Osteocyte (in vitro differentiated cells): ENCODE measurements around the gene IL11. TPM values are rescaled to one million over a fixed set of nuclear protein-coding genes. Genes with fewer than 3 reads are reported as not detected.

Experiments used
- DNase-seq: peaks from one replicate; pipeline ENCODE4 v3.0.0; 2021; ENCODE audit warnings: mixed read lengths; ENCODE audit not compliant: unreplicated experiment; ENCODE audit errors: extremely low spot score
- H3K27ac Mint-ChIP-seq: one replicate; pipeline ENCODE4 v1.8.0; 2021; ENCODE audit warnings: mild to moderate bottlenecking, mixed read lengths; ENCODE audit not compliant: unreplicated experiment
- H3K27me3 Mint-ChIP-seq: one replicate; pipeline ENCODE4 v1.8.0; 2021; ENCODE audit warnings: mixed read lengths; ENCODE audit not compliant: unreplicated experiment
- H3K36me3 Mint-ChIP-seq: one replicate; pipeline ENCODE4 v1.8.0; 2021; ENCODE audit warnings: mixed read lengths; ENCODE audit not compliant: unreplicated experiment
- H3K4me1 Mint-ChIP-seq: one replicate; pipeline ENCODE4 v1.8.0; 2021; ENCODE audit warnings: mixed read lengths; ENCODE audit not compliant: unreplicated experiment
- H3K4me3 Mint-ChIP-seq: one replicate; pipeline ENCODE4 v1.8.0; 2021; ENCODE audit warnings: mild to moderate bottlenecking, moderate library complexity, mixed read lengths; ENCODE audit not compliant: unreplicated experiment
- H3K9me3 Mint-ChIP-seq: one replicate; pipeline ENCODE4 v1.8.0; 2021; ENCODE audit warnings: mixed read lengths; ENCODE audit not compliant: unreplicated experiment
- CTCF ChIP-seq: fragments of 200-600 bp; sonication (generic); IDR thresholded peaks from 2 replicates; pipeline ENCODE4 v1.5.0; 2021; ENCODE audit warnings: antibody characterized with exemption, mild to moderate bottlenecking, moderate library complexity
- total RNA-seq: library from RNA; stranded (reverse); gene quantifications from 2 replicates; pipeline ENCODE4 v1.2.1, GENCODE V29; 2021

The IL11 gene
- total RNA-seq, 1 donor from 2014 or later, result 1.0 TPM

- no peaks in the 10 kb centered on the region for H3K9me3 Mint-ChIP-seq
- no peaks in the 10 kb centered on the region for H3K36me3 Mint-ChIP-seq
- TF ChIP-seq CTCF, result no peak
- H3K4me1 Mint-ChIP-seq, result peaks cover 8% of the 10 kb centered on the region
- no peak for DNase-seq
- H3K27me3 Mint-ChIP-seq, result peaks cover 22% of the 10 kb centered on the region
- H3K27ac Mint-ChIP-seq, result no peak overlapping the region
- no peak overlapping the region for H3K4me3 Mint-ChIP-seq
These were observed 11.8 kb downstream of the IL11 start for GRCh38 chr19:55358493-55358892.

- no peak for TF ChIP-seq CTCF
- Mint-ChIP-seq H3K27me3 (peaks cover 41% of the 10 kb centered on the region), H3K36me3 (no peaks in the 10 kb centered on the region), H3K4me3 (no peak overlapping the region), H3K4me1 (peaks cover 18% of the 10 kb centered on the region), H3K9me3 (no peaks in the 10 kb centered on the region), H3K27ac (no peak overlapping the region)
- DNase-seq, result no peak
These were observed 14.9 kb downstream of the IL11 start for GRCh38 chr19:55355213-55355821.

GRCh38 chr19:55354698-55355212, 15.5 kb downstream of the IL11 start, which contains the start of gene COX6B2:
Gene COX6B2 (minus strand): TSS chr19:55354719. CDS start chr19:55354521, 198 bp downstream.
- H3K4me3 Mint-ChIP-seq, result peak within 1 kb of the TSS; percentile 71
- no peak for DNase-seq
- H3K9me3 Mint-ChIP-seq, result no peaks in the 10 kb centered on the region
- peaks cover 18% of the 10 kb centered on the region for H3K4me1 Mint-ChIP-seq
- H3K36me3 Mint-ChIP-seq, result no peaks in the 10 kb centered on the region
- H3K27ac Mint-ChIP-seq, result no peak within 1 kb of the TSS
- no peak for TF ChIP-seq CTCF
- peaks cover 41% of the 10 kb centered on the region for H3K27me3 Mint-ChIP-seq

- no peak for DNase-seq
- H3K4me1 Mint-ChIP-seq, result peaks cover 20% of the 10 kb centered on the region
- H3K27me3 Mint-ChIP-seq, result peaks cover 41% of the 10 kb centered on the region
- H3K4me3 Mint-ChIP-seq, result peak overlapping the region; percentile 71
- H3K9me3 Mint-ChIP-seq, result no peaks in the 10 kb centered on the region
- TF ChIP-seq CTCF, result no peak
- no peaks in the 10 kb centered on the region for H3K36me3 Mint-ChIP-seq
- no peak overlapping the region for H3K27ac Mint-ChIP-seq
These were observed 16.2 kb downstream of the IL11 start for GRCh38 chr19:55353803-55354697.

- Mint-ChIP-seq H3K4me1 (peaks cover 25% of the 10 kb centered on the region), H3K4me3 (peak overlapping the region; percentile 71), H3K9me3 (no peaks in the 10 kb centered on the region), H3K27me3 (peaks cover 41% of the 10 kb centered on the region), H3K36me3 (no peaks in the 10 kb centered on the region), H3K27ac (no peak overlapping the region)
- DNase-seq, result no peak
- no peak for TF ChIP-seq CTCF
These were observed 16.9 kb downstream of the IL11 start for GRCh38 chr19:55353356-55353802.
